ENCODE data around the gene GALNT17. TPM values are rescaled to one million over a fixed set of nuclear protein-coding genes. Genes with fewer than 3 reads are reported as not detected.

The GALNT17 gene
- total and polyA plus RNA-seq, 2 experiments from 2014 or later: 11.1 to 65.6 TPM

DNA sequence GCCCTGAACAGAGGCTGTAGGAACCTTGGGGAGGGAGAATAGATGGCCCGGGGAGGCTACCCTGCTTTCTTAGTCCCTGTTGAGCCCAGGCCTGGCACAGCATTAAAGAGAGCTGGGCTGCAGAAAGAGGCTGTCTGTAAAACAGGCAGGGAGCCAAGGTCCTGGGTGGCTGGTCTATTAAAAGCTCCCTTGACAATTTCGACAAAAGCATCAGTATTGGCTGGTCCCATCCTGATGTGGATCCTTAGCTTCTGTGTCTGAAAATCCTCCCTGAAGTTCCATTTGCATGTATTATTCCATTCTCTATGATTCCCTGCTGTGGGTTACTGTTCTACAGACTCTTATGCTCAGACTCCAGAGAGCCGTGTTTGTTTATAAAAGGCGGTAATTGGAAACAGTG is 158.5 kb downstream of the GALNT17 start:
- Histone ChIP-seq H3K27ac (ENCODE audit: low read depth) (no peak overlapping the region), H4K20me1 (replicated peaks; ENCODE audit: insufficient read depth) (no peaks in the 10 kb centered on the region), H3K4me3 (no peak overlapping the region), H3K36me3 (ENCODE audit: insufficient read depth) (no peaks in the 10 kb centered on the region), H2AFZ (no peak overlapping the region), H3K27me3 (ENCODE audit: insufficient read depth) (no peaks in the 10 kb centered on the region), H3F3A (replicated peaks; ENCODE audit: low read depth) (no peaks in the 10 kb centered on the region), H3K4me1 (ENCODE audit: insufficient read depth) (peaks cover 24% of the 10 kb centered on the region), H3K79me2 (replicated peaks; ENCODE audit: insufficient read depth) (peaks cover 90% of the 10 kb centered on the region), H3K4me2 (no peak overlapping the region), H3K9me2 (ENCODE audit: insufficient read depth) (no peaks in the 10 kb centered on the region)
- TF ChIP-seq CREB1 (CRISPR knock-in tag; IDR thresholded peaks at IDR 0.05; ENCODE audit: low read depth): no peak
- no peak for TF ChIP-seq STAT1 (IDR thresholded peaks at IDR 0.05; ENCODE audit: unreplicated experiment)
- TF ChIP-seq NANOG (IDR thresholded peaks at IDR 0.05; ENCODE audit: borderline replicate concordance): no peak
- TF ChIP-seq EZH2 (IDR thresholded peaks at IDR 0.05; ENCODE audit: low read depth, unreplicated experiment): no peak
- TF ChIP-seq, protein P1, sequence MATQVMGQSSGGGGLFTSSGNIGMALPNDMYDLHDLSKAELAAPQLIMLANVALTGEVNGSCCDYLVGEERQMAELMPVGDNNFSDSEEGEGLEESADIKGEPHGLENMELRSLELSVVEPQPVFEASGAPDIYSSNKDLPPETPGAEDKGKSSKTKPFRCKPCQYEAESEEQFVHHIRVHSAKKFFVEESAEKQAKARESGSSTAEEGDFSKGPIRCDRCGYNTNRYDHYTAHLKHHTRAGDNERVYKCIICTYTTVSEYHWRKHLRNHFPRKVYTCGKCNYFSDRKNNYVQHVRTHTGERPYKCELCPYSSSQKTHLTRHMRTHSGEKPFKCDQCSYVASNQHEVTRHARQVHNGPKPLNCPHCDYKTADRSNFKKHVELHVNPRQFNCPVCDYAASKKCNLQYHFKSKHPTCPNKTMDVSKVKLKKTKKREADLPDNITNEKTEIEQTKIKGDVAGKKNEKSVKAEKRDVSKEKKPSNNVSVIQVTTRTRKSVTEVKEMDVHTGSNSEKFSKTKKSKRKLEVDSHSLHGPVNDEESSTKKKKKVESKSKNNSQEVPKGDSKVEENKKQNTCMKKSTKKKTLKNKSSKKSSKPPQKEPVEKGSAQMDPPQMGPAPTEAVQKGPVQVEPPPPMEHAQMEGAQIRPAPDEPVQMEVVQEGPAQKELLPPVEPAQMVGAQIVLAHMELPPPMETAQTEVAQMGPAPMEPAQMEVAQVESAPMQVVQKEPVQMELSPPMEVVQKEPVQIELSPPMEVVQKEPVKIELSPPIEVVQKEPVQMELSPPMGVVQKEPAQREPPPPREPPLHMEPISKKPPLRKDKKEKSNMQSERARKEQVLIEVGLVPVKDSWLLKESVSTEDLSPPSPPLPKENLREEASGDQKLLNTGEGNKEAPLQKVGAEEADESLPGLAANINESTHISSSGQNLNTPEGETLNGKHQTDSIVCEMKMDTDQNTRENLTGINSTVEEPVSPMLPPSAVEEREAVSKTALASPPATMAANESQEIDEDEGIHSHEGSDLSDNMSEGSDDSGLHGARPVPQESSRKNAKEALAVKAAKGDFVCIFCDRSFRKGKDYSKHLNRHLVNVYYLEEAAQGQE (IDR thresholded peaks at IDR 0.05; ENCODE audit: unreplicated experiment): no peak
- no peak for TF ChIP-seq JUNB (IDR thresholded peaks at IDR 0.05; ENCODE audit: unreplicated experiment)
- TF ChIP-seq POLR2AphosphoS5 (IDR thresholded peaks at IDR 0.05; ENCODE audit: low read depth): no peak
- TF ChIP-seq EZH2phosphoT487 (IDR thresholded peaks at IDR 0.05; ENCODE audit: unreplicated experiment): no peak
- no peak for TF ChIP-seq ZNF114 (CRISPR knock-in tag; IDR thresholded peaks at IDR 0.05)
- Mint-ChIP-seq H3K4me3 (no peak overlapping the region), H3K36me3 (ENCODE audit: low read depth) (peaks cover 6% of the 10 kb centered on the region; the same call in 2 of the 3 replicates), H3K4me1 (peaks cover 29% of the 10 kb centered on the region), H3K27ac (no peak overlapping the region; the same call in 1 of the 2 replicates), H3K27me3 (ENCODE audit: insufficient read depth, low read depth, poor library complexity) (peaks cover 3% of the 10 kb centered on the region), H3K9me3 (no peaks in the 10 kb centered on the region; the same call in 2 of the 3 replicates)
- DNase-seq (ENCODE audit: low spot score) (no peak), ATAC-seq (peak; percentile 48)

DNA sequence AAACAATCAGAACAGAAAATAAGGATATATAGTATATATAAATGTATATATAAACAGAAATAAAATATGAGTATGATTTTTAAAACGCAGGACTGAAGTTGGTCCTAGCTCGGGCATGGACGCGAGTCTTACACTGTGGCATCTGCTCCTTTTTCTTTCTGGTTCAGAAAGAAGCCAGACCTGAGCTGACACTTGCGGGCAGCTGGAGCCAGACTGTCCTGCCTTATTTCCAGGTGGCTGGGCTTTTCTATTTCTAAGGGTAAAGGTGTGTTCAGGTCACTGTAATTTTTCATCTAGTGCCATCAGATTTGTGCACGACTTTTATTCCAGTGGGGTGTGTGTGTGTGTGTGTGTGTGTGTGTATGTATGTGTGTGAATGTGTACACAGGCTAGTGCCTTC is 166.4 kb downstream of the GALNT17 start:
- peaks cover 6% of the 10 kb centered on the region; the same call in 1 of the 3 replicates for H3K36me3 Mint-ChIP-seq (ENCODE audit: low read depth)
- Histone ChIP-seq H3K9me2 (ENCODE audit: insufficient read depth) (no peaks in the 10 kb centered on the region), H3K4me1 (ENCODE audit: insufficient read depth) (peaks cover 6% of the 10 kb centered on the region), H3K79me2 (replicated peaks; ENCODE audit: insufficient read depth) (peaks cover 78% of the 10 kb centered on the region), H3K4me3 (no peak overlapping the region), H3K4me2 (no peak overlapping the region), H3K27ac (ENCODE audit: low read depth) (no peak overlapping the region), H3K36me3 (ENCODE audit: insufficient read depth) (no peaks in the 10 kb centered on the region), H3K27me3 (ENCODE audit: insufficient read depth) (no peaks in the 10 kb centered on the region), H4K20me1 (replicated peaks; ENCODE audit: insufficient read depth) (no peaks in the 10 kb centered on the region; the same call in none of the 2 replicates), H2AFZ (no peak overlapping the region), H3F3A (replicated peaks; ENCODE audit: low read depth) (no peaks in the 10 kb centered on the region)
- no peak overlapping the region for H3K27ac Mint-ChIP-seq
- DNase-seq (ENCODE audit: low spot score) (no peak), ATAC-seq (no peak)
- H3K9me3 Mint-ChIP-seq: no peaks in the 10 kb centered on the region; the same call in 1 of the 3 replicates
- no peak overlapping the region for H3K4me3 Mint-ChIP-seq
- peaks cover 9% of the 10 kb centered on the region for H3K27me3 Mint-ChIP-seq (ENCODE audit: insufficient read depth, low read depth, poor library complexity)
- H3K4me1 Mint-ChIP-seq: peaks cover 13% of the 10 kb centered on the region
- no peak for TF ChIP-seq ZNF114 (CRISPR knock-in tag; IDR thresholded peaks at IDR 0.05)
- TF ChIP-seq, protein P2, sequence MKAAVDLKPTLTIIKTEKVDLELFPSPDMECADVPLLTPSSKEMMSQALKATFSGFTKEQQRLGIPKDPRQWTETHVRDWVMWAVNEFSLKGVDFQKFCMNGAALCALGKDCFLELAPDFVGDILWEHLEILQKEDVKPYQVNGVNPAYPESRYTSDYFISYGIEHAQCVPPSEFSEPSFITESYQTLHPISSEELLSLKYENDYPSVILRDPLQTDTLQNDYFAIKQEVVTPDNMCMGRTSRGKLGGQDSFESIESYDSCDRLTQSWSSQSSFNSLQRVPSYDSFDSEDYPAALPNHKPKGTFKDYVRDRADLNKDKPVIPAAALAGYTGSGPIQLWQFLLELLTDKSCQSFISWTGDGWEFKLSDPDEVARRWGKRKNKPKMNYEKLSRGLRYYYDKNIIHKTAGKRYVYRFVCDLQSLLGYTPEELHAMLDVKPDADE (IDR thresholded peaks at IDR 0.05): no peak
- no peak for TF ChIP-seq CREB1 (CRISPR knock-in tag; IDR thresholded peaks at IDR 0.05; ENCODE audit: low read depth)
- TF ChIP-seq JUNB (IDR thresholded peaks at IDR 0.05; ENCODE audit: unreplicated experiment): no peak
- TF ChIP-seq EZH2phosphoT487 (IDR thresholded peaks at IDR 0.05; ENCODE audit: unreplicated experiment): no peak
- TF ChIP-seq EZH2 (IDR thresholded peaks at IDR 0.05; ENCODE audit: low read depth, unreplicated experiment): no peak
- TF ChIP-seq, protein P3, sequence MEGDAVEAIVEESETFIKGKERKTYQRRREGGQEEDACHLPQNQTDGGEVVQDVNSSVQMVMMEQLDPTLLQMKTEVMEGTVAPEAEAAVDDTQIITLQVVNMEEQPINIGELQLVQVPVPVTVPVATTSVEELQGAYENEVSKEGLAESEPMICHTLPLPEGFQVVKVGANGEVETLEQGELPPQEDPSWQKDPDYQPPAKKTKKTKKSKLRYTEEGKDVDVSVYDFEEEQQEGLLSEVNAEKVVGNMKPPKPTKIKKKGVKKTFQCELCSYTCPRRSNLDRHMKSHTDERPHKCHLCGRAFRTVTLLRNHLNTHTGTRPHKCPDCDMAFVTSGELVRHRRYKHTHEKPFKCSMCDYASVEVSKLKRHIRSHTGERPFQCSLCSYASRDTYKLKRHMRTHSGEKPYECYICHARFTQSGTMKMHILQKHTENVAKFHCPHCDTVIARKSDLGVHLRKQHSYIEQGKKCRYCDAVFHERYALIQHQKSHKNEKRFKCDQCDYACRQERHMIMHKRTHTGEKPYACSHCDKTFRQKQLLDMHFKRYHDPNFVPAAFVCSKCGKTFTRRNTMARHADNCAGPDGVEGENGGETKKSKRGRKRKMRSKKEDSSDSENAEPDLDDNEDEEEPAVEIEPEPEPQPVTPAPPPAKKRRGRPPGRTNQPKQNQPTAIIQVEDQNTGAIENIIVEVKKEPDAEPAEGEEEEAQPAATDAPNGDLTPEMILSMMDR (conservative IDR thresholded peaks at IDR 0.05; ENCODE audit: low read depth in 2 of 2): no peak
- no peak for TF ChIP-seq POLR2AphosphoS5 (IDR thresholded peaks at IDR 0.05; ENCODE audit: low read depth)
- TF ChIP-seq ZNF331 (CRISPR knock-in tag; IDR thresholded peaks at IDR 0.05; ENCODE audit: low read depth): no peak
- TF ChIP-seq, protein P1 (IDR thresholded peaks at IDR 0.05; ENCODE audit: unreplicated experiment): no peak

Measured in GM23338 (cell line).